Occipital lobe (tissue), 2 donors: ENCODE results near the gene HLA-DPA1. TPM values are rescaled to one million over a fixed set of nuclear protein-coding genes. Genes with fewer than 3 reads are reported as not detected.
"Not testable (repeated sequence)": the region's sequence is repeated elsewhere in the genome, so short reads cannot be mapped to it uniquely, and the experiment has no call there.

ENCODE experiments used
- DNase-seq: peaks from one replicate; lab custom pipeline; 2025; lab: John Stamatoyannopoulos, UW
- total RNA-seq: library from RNA; depleted of rRNA; stranded (reverse); fragments of >200 nt; gene quantifications from one replicate; pipeline ENCODE4 v1.2.3, GENCODE V29; 2014

HLA-DPA1 gene
- 1.4 TPM for total RNA-seq

GRCh38 chr6:33073431-33073871, at the start of gene HLA-DPA1:
HLA-DPA1 (minus strand) TSS chr6:33073649.
- DNase-seq: no peak

DNA sequence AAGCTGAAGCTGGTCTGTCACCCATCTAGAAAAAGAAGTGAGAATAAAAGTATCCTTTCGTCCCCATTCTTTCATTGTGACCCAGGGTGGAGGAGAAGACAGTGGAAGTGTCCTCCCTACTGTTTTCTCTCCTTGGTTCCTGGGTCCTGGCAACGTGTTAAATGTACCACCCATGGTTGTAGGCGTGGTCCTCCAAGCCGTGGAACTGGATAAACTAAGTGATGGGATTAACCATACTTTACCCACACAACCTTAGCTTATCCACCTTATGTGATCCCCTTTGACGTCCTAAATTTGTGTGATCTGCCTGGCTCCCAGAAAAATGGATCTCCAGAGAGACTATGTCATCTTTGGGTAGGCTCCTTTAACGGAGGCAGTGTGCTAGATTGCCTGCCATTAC, 49.7 kb upstream of the HLA-DPA1 start:
- no peak for DNase-seq

DNA sequence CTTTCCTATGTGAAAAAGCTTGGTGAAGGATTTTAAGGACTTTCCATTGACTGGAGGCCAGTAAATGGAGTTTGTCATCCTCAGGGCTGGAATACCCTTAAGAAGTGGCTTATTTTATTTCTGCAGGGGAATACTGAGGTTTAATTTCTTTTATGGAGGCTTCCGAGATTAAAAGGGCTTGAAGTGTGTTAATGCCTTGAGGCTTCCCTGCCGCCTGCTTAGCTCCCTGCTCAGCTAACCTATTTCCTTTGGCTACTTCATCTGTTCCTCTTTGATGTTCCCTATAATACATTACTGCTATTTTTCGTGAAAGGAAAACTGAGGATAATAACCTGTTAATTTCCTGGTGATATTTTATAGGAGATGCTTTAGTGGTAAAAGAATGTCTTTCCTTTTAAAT, 46.6 kb upstream of the HLA-DPA1 start:
- DNase-seq: no peak

DNA sequence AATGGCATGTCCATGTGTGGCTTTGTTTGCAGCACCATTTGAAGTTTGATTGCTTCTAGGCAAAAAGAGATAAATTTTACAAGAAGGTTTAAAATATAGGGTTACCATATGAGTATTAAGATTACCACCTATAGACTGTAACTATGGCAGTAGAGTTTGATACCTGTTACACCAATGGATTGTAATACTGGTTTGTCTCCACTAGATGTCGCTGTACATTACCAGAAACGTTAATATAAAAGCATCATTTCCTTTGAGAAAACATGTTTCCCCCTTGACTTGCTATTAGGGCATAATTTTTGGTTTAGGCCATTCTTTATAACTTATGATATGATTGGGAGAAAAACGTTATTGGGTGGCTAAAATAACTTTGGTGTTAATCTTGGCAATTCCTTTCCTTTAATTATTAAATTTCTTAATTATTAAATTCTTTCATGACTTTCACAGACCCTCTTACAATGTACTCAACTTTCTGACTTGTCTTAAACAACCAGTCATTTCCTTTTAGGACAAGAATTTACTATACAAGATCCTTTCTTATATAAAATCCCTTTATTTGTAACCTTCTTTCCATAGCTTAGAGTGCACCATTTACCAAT, 45.2 kb upstream of the HLA-DPA1 start:
- DNase-seq: no peak

- no peak for DNase-seq
Observed at GRCh38 chr6:33117811-33118277, 44.4 kb upstream of the HLA-DPA1 start.

DNA sequence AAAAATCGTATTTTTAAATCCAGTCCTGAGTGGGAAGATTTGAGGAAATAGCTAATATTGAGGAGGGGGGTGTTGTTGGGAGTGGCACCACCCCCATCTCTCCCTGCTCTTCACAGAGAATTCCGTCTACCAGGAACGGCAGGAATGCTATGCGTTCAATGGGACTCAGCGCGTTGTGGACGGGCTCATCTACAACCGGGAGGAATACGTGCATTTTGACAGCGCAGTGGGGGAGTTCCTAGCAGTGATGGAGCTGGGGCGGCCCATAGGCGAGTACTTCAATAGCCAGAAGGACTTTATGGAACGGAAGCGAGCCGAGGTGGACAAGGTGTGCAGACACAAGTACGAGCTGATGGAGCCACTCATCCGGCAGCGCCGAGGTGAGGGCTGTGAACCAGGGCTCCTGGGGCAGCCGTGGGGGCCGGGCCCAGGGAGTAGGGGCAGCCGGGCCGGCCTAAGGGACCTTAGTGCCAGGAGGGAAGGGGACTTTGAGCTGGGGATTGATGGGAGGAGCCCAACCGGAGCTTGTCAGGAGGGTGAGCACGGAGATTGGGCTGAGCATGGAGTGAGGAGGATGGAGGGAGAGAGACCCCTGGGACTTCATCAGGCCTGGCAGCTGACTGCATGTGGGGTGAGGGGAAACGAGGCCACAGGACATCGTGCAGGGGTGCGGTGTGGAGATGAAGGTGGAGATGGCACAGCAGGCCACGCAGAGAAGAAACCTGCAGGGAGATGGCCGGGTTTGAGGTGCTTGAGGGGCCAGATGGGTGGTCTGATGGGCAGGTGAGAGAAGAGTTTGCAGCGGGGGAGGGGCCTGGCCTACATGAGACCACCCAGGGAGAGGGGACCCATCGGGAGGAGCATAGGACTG, 43.6 kb upstream of the HLA-DPA1 start:
- no peak for DNase-seq

DNA sequence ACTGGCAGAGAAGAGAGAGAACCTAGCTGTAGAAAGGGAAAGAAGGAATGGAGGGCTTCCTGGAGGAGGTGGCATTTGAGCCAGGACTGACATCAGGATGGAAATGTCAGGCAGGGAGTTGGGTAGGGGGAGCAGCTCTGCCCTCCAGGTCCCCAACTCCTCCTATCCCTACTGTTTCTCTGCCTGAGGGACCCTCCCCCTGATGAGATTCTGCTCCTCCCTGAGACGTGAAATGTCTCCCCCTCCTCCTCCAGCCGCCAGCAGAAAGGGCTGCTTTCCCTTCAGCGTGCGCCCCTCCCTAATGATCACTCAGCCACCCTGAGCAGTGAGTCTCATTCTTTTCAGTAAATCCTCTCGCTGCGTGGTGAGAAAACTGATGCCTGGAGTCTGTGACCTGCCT, 43.0 kb upstream of the HLA-DPA1 start:
- DNase-seq: no peak

DNA sequence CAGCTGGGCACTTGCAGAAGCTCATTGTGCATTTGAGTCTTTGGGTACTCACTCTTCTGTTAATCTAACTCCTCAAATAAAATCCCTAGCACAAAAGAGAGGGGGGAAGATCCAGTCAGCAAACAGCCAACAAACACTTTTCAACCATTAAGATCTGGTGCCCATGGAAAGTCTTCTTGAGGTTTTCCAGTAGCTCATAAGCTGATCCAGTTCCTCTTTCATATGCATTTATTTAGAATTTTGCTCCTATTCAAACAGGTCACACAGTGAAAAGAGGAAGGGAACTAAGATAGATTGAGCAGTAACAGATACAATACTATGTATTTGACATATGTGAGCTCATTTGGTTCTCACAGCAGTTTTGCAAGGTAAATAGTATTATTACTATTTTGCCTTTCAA, 41.0 kb upstream of the HLA-DPA1 start:
- no peak for DNase-seq

GRCh38 chr6:33113755-33114154, 40.3 kb upstream of the HLA-DPA1 start:
- DNase-seq: no peak

DNA sequence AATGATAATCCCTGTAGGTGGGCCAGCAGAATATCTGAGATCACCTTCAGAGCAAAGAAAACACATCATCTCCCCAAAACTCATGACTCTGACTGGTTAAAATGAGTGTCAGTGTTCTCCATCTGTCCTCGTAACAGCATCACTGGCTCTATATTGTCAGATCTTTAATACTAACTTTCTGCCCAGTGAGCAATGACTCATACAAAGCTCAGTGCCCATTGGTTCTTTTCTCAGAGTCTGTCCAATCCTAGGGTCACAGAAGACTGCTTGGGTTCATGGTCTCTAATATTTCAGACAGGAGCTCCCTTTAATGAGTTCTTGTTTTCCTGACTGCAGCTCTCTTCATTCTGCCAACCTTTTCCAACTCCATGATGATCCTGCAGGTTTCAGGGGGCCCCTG, 38.7 kb upstream of the HLA-DPA1 start:
- no peak for DNase-seq

DNA sequence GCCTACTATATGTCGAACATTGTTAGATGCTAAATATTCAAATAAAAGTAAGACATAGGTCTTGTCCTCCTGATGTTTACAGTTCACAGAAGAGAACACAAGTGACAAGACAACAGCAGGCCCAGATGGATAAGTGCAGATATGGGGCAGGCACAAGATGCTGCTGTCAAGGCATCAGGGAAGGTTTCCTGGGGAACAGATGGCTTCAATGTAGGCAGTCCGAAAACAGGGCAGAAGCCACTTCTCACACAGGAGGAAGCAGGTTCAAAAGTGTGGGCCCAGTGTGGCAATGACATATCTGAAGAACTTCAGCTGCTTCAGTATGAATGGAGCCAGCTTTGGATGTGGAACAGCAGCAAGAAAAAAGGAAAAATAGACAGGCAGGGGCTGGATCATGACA, 34.9 kb upstream of the HLA-DPA1 start:
- DNase-seq: no peak

GRCh38 chr6:33107641-33108040, 34.2 kb upstream of the HLA-DPA1 start:
- DNase-seq: no peak

DNA sequence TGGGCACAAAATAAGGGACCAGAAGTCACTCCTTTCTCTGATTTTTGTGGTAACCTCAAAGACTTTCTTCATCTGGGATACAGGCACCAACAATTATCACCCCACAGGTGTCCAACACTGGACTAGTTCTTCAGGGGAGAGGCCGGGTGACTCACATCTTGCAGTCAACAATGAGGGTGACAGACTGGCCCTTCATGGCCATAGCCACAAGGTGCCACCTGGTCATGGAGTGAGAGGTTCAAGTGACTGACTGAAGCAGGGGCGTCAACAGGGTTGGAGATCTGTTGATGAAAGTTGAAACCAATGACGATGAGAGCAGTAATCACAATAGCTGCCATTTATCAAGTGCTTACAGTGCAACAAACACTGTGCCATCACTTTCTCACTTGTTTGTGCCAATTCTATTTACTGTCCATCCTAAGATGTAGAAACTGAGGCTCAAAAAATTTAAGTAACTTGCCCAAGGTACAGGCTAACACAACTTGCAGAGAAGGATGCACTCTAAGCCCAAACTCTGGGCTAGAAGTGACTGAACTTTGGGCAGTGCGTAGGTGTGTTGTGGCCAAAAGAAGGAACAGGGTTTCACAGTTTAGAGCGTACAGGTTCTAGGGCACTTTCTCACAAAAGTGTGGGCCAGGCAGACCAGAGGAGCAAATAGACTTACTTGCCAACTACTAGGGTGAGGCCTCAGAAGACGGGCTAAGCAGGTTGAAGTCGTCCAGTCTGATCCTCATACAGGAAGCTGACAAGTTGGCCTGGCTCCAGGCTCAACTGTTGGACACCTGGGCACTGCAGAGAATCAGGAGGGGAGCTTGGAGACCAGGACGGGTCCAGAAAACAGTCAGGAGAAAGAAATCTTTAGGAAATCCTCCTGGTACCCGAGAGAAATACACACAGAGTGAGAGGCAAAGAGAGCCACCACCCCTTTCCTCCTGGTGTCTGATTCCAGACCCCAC, 32.7 kb upstream of the HLA-DPA1 start:
- no peak for DNase-seq

DNA sequence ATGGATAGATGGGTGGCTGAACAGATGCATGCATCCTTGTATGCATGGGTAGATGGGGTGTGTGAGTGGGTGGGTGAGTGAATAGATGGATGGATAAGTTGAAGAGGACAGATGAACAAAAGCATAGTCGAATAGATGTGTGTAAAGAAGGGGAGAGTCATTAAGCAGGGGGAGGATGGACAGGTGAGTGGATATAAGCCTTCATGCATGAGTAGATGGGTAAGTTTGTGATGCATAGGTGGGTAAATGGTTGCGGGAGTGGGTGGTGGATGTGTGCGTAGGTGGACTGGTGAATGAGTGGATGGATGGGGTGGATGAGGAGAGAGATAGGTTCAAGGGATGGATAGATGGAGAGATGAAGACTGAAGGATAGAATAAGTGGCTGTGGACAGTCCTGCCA, 31.9 kb upstream of the HLA-DPA1 start:
- DNase-seq: no peak

DNA sequence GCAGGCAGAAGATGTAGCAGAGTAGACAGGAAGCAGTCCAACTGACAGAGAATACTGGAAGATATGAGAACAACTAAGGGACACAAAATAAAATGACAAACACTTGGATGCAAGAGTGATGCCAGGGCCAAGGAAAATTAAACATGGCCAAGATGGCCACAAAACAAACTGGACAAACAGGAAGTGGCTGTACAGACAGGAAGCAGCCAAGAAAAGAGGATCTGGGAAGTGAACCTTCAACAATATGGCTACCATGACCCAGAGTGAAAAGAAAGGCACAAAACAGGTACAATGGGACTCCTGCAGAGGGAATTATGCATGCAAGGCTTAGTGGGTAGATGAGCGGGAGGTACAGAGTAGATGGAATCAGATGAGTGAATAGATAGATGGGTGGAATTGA, 31.4 kb upstream of the HLA-DPA1 start:
- no peak for DNase-seq

GRCh38 chr6:33103776-33104175, 30.3 kb upstream of the HLA-DPA1 start:
- DNase-seq: no peak

DNA sequence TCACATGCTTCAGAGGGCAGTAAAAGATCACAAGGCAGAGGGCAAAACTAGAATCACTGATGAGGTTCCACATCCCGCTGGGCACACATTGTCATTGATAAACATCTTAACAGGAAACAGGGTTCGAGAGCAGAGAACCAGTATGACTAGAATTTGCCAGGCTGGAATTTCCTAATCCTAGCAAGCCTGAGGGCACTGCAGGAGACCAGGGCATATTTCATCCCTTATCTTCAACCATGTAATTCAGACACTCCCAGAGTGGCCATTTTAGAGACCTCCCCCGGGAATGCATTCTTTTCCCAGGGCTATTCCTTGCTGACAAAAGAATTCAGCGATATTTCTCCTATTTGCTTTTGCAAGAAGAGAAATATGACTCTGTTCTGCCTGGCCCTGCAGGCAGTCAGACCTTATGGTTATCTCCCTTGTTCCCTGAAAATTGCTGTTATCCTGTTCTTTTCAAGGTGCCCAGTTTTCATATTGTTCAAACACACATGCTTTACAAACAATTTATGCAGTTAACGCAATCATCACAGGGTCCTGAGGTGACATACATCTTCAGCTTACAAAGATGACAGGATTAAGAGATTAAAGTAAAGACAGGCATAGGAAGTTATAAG, 27.8 kb upstream of the HLA-DPA1 start:
- DNase-seq: not testable (repeated sequence)

GRCh38 chr6:33095681-33096080, 22.2 kb upstream of the HLA-DPA1 start:
- DNase-seq: no peak

DNA sequence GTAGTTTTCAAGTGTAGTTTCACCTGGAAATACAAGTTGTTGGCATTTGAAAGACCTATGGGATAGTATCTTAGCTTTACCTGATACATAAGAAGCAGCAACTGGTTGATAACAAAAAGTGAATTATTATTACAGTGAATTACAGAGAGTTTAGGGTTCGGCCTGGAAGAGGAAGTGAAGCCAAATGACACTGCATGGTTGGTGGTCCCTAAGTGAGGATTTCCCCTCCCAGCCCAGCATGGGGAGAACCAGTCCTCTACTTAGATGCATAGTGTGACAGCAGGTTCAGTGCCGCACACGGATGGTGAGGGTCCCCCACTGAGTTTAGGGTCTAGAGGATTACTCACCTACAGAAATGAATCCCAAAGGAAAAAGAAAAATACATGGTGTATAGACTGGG, 20.4 kb upstream of the HLA-DPA1 start:
- DNase-seq: no peak

DNA sequence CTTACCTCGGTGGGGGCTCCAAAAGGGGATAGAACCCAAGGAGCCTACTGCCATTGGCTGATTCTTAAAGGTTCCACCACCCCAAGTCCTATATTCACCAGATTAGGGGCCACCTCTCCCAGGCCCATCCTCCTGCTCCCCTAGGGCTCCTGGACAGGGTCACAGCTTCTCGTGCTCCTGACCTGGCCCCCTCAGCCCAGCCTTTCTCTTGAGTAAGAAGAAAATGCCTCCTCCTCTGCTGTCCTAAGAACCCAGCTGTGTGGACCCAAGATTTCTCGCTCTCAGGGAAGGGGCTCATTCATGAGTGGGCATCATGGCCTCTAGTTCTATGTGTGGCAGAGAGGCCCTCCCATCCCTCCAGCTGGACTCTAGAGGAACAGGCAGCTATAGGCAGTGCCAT, 18.9 kb upstream of the HLA-DPA1 start:
- no peak for DNase-seq

GRCh38 chr6:33091957-33092356, 18.5 kb upstream of the HLA-DPA1 start:
- no peak for DNase-seq
